Spleen (tissue), 7 donors: ENCODE data around the gene BMPER.

Experiments
- POLR2A ChIP-seq, 3 donors: fragments of 450-650 bp; IDR thresholded peaks; one replicate each; pipeline ENCODE4 v1.5.1; 2017; ENCODE audit warnings: antibody characterized with exemption in 3 of 3, mild to moderate bottlenecking in 1 of 3
- TF ChIP-seq, protein P1 (sequence below), 11 experiments: fragments of 200-600 bp in 7 of 11; fragments of 450-650 bp in 4 of 11; sonication (generic) in 4 of 11; IDR thresholded peaks in 8 of 11; conservative IDR thresholded peaks in 3 of 11; 1 replicate in 7 of 11; 2 replicates in 4 of 11; pipeline versions ENCODE4 v1.4.0 to v1.8.0; 2016 to 2021; ENCODE audit warnings: antibody characterized with exemption in 11 of 11, inconsistent platforms in 4 of 11, mild to moderate bottlenecking in 1 of 11
- donor health status: DM: no; HTN: no; CAD: no; lungs with moderate emphysema.
- donor health status: DM: no; HTN: no; CAD: no.
- donor health status: DM: no; HTN: no; CAD: no.

DNA sequence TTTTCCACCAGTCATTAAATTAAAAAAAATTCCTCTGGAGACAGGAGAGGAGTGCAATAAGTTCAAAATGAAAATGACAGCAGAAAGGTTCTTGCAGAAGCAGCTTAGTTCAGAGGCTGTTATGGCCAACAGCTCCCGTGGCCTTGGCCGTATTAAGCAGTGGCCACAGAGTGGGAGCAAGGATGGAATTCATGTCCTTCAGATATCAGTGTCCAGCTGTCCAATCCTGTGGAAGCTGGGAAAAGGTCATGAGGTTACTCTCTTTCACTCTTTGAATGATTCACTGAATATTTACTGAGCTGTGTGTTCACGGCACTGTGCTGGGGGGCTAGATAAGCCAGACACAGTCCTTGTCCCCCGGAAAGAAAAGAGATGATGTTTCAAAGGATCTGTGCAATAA is 231.8 kb downstream of the BMPER start:
- TF ChIP-seq, protein P1, sequence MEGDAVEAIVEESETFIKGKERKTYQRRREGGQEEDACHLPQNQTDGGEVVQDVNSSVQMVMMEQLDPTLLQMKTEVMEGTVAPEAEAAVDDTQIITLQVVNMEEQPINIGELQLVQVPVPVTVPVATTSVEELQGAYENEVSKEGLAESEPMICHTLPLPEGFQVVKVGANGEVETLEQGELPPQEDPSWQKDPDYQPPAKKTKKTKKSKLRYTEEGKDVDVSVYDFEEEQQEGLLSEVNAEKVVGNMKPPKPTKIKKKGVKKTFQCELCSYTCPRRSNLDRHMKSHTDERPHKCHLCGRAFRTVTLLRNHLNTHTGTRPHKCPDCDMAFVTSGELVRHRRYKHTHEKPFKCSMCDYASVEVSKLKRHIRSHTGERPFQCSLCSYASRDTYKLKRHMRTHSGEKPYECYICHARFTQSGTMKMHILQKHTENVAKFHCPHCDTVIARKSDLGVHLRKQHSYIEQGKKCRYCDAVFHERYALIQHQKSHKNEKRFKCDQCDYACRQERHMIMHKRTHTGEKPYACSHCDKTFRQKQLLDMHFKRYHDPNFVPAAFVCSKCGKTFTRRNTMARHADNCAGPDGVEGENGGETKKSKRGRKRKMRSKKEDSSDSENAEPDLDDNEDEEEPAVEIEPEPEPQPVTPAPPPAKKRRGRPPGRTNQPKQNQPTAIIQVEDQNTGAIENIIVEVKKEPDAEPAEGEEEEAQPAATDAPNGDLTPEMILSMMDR (IDR thresholded peaks at IDR 0.05 in 8 of 11, conservative IDR thresholded peaks at IDR 0.05 in 3 of 11), result no peak
- TF ChIP-seq POLR2A (IDR thresholded peaks at IDR 0.05), result no peak
